HCT116 (cell line): Measurements from ENCODE around the gene DENND1A. TPM values are rescaled to one million over a fixed set of nuclear protein-coding genes. Genes with fewer than 3 reads are reported as not detected.

Experiments
- ATAC-seq: fragments of 200-7000 bp; cut with Tn5 transposase; 2 replicates; pipeline ENCODE4 v1.9.1; 2020; ENCODE audit warnings: mild to moderate bottlenecking, moderate library complexity
- BruUV-seq: library from RNA; stranded (reverse); fragments of 400-500 nt; replicated peaks from 2 replicates; lab custom pipeline; 2021; lab: Mats Ljungman, UMichigan
- CTCF ChIA-PET: fragments of 300-600 bp; sonication (Branson Sonifier 250); formaldehyde crosslinking; loops from one replicate; lab custom pipeline; 2021; ENCODE audit warnings: antibody characterized with exemption; lab: Charles Lee
- POLR2A ChIA-PET: fragments of 300-600, 350-600 bp; sonication (Branson Sonifier 250); formaldehyde crosslinking; loops from one replicate; lab custom pipeline; 2021; ENCODE audit warnings: antibody characterized with exemption; lab: Charles Lee
- RAD21 ChIA-PET, 2 experiments: fragments of 300-600 bp; sonication (Branson Sonifier 250); formaldehyde crosslinking; loops; one replicate each; lab custom pipeline; 2023; ENCODE audit warnings: low total read pairs in 2 of 2; ENCODE audit not compliant: uncharacterized antibody in 2 of 2, unreplicated experiment in 2 of 2, low non-redundant PET in 1 of 2; lab: Charles Lee
- DNase-seq: peaks from one replicate; pipeline ENCODE4 v3.0.0-alpha.2; 2010; ENCODE audit warnings: low read depth, low spot score
- H2AFZ ChIP-seq: fragments of 200-600 bp; shearing (Covaris generic), sonication (generic); 2 replicates; pipeline ENCODE4 v1.6.1; 2017; ENCODE audit warnings: low read depth, mixed run types, mixed read lengths, antibody characterized with exemption, low read length; ENCODE audit not compliant: poor library complexity, severe bottlenecking
- H3K27ac ChIP-seq: 2 replicates; pipeline ENCODE4 v1.5.1; 2012; ENCODE audit warnings: low read depth, low read length
- H3K27me3 ChIP-seq: fragments of 200-600 bp; sonication (generic); 2 replicates; pipeline ENCODE4 v1.6.1; 2016; ENCODE audit warnings: mixed run types, low read length, mixed read lengths; ENCODE audit not compliant: insufficient read depth
- H3K36me3 ChIP-seq, 2 experiments: fragments of 200-500 bp in 1 of 2; fragments of 200-600 bp in 1 of 2; sonication (Bioruptor generic) in 1 of 2; sonication (generic) in 1 of 2; 2 replicates each; pipeline versions ENCODE4 v1.5.1 to v1.6.1; 2014 to 2016; ENCODE audit warnings: low read length in 2 of 2, inconsistent platforms in 1 of 2, mixed read lengths in 1 of 2, mixed run types in 1 of 2; ENCODE audit not compliant: insufficient read depth in 2 of 2, control insufficient read depth in 1 of 2
- H3K4me1 ChIP-seq, 2 experiments: fragments of 200-600 bp in 1 of 2; sonication (generic) in 1 of 2; 2 replicates each; pipeline versions ENCODE4 v1.5.1 to v1.6.1; 2012 to 2017; ENCODE audit warnings: low read length in 2 of 2, inconsistent platforms in 1 of 2, mild to moderate bottlenecking in 1 of 2, mixed read lengths in 1 of 2, mixed run types in 1 of 2, moderate library complexity in 1 of 2; ENCODE audit not compliant: insufficient read depth in 2 of 2, control insufficient read depth in 1 of 2
- H3K4me2 ChIP-seq: fragments of 200-600 bp; sonication (generic); 2 replicates; pipeline ENCODE4 v1.6.1; 2017; ENCODE audit warnings: mixed run types, low read length, mixed read lengths
- H3K4me3 ChIP-seq, 2 experiments: fragments of 200-600 bp in 1 of 2; sonication (generic) in 1 of 2; replicated peaks in 1 of 2; 2 replicates each; pipeline ENCODE4 v1.5.1; 2011 to 2016; ENCODE audit warnings: low read length in 2 of 2, control low read depth in 1 of 2, low read depth in 1 of 2, mild to moderate bottlenecking in 1 of 2, mixed read lengths in 1 of 2, mixed run types in 1 of 2
- H3K79me2 ChIP-seq: fragments of 200-600 bp; sonication (generic); 2 replicates; pipeline ENCODE4 v1.6.1; 2017; ENCODE audit warnings: mild to moderate bottlenecking, mixed run types, low read length, moderate library complexity, mixed read lengths; ENCODE audit not compliant: insufficient read depth
- H3K9ac ChIP-seq: fragments of 200-600 bp; sonication (generic); 2 replicates; pipeline ENCODE4 v1.6.1; 2016; ENCODE audit warnings: low read length, mixed read lengths
- H3K9me2 ChIP-seq: fragments of 200-600 bp; sonication (generic), shearing (Covaris generic); 2 replicates; pipeline ENCODE4 v1.6.1; 2017; ENCODE audit warnings: mixed run types, mild to moderate bottlenecking, moderate library complexity; ENCODE audit not compliant: insufficient read depth
- H3K9me3 ChIP-seq, 2 experiments: fragments of 200-500 bp in 1 of 2; fragments of 200-600 bp in 1 of 2; sonication (Bioruptor generic) in 1 of 2; sonication (generic) in 1 of 2; 2 replicates each; pipeline ENCODE4 v1.6.1; 2014 to 2017; ENCODE audit warnings: low read length in 2 of 2, mixed read lengths in 2 of 2, inconsistent platforms in 1 of 2, low read depth in 1 of 2, mild to moderate bottlenecking in 1 of 2, mixed run types in 1 of 2, moderate library complexity in 1 of 2; ENCODE audit not compliant: control insufficient read depth in 1 of 2, insufficient read depth in 1 of 2
- H4K20me1 ChIP-seq: fragments of 200-600 bp; sonication (generic), shearing (Covaris generic); 2 replicates; pipeline ENCODE4 v1.6.1; 2017; ENCODE audit warnings: mixed run types, mild to moderate bottlenecking, moderate library complexity; ENCODE audit not compliant: insufficient read depth
- CTCF ChIP-seq, 3 experiments: fragments of 200-600 bp in 1 of 3; sonication (generic) in 1 of 3; IDR thresholded peaks in 2 of 3; conservative IDR thresholded peaks in 1 of 3; 2 replicates each; pipeline ENCODE4 v1.5.1; 2012 to 2017; ENCODE audit warnings: low read depth in 2 of 3, low read length in 2 of 3, antibody characterized with exemption in 1 of 3, borderline replicate concordance in 1 of 3, control low read depth in 1 of 3, mild to moderate bottlenecking in 1 of 3, mixed read lengths in 1 of 3, mixed run types in 1 of 3, moderate library complexity in 1 of 3; ENCODE audit not compliant: insufficient read depth in 1 of 3
- EZH2 ChIP-seq: fragments of 200-600 bp; sonication (generic); IDR thresholded peaks from 2 replicates; pipeline ENCODE4 v1.6.1; 2017; ENCODE audit warnings: antibody characterized with exemption, mixed run types
- REST ChIP-seq: IDR thresholded peaks from 2 replicates; pipeline ENCODE4 v1.6.1; 2012; ENCODE audit warnings: low read depth
- SIN3A ChIP-seq: IDR thresholded peaks from 2 replicates; pipeline ENCODE4 v1.6.1; 2012; ENCODE audit warnings: low read depth
- TCF7L2 ChIP-seq: IDR thresholded peaks from 2 replicates; pipeline ENCODE4 v1.7.0; 2011; ENCODE audit warnings: borderline replicate concordance, inconsistent platforms; ENCODE audit not compliant: insufficient read depth, insufficient read length; ENCODE audit errors: extremely low read depth
- YY1 ChIP-seq: IDR thresholded peaks from 2 replicates; pipeline ENCODE4 v1.6.1; 2011; ENCODE audit warnings: low read length, low read depth, moderate library complexity, mild to moderate bottlenecking; ENCODE audit not compliant: insufficient replicate concordance; ENCODE audit errors: extremely low read depth
- ZNF274 ChIP-seq: fragments of 200-500 bp; sonication (Bioruptor generic); IDR thresholded peaks from 2 replicates; pipeline ENCODE4 v1.6.1; 2014; ENCODE audit warnings: mild to moderate bottlenecking, low read depth, low read length, inconsistent platforms
- intact Hi-C: fragments of 100-400 bp; cut with micrococcal nuclease; formaldehyde crosslinking; loops from 2 replicates; pipeline ENCODE4 v1.10.0; 2022
- total RNA-seq: library from RNA; stranded (reverse); gene quantifications from one replicate; pipeline ENCODE4 v1.2.1, GENCODE V29; 2021; ENCODE audit not compliant: unreplicated experiment
- TF ChIP-seq, protein P1 (sequence below): IDR thresholded peaks from 2 replicates; pipeline ENCODE4 v1.6.1; 2012

The DENND1A gene
- total RNA-seq, 1 experiment from 2014 or later, result 33.0 TPM

DNA sequence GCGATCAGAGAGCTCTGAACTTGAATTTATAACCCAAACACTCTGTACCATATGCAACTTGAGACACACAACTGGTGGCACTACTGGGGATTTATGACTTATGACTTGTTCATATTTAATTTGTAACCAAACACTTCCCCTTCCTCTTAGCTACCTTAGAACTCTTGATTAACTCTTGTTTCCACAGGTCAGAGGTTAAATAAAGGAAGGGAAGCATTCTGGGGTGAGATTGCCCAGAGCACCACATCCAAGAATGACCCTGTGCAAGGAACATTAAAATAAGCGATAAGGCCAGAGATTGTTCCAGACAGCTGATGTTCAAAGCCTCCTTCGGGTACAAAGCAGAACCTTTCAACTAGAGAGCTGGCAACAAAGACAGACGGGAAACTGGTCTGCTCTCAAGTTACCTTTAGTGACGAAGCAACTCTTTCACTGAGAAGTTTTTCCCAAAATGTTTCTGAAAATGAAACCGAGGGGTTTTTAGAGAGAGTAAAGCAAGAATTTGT lies 242.6 kb downstream of the DENND1A start:
- no peak for DNase-seq
- Histone ChIP-seq H3K27me3 (no peaks in the 10 kb centered on the region), H3K4me1 (peaks cover 0 to 7% of the 10 kb centered on the region in 2 experiments; a peak in 2 of 4 replicates), H3K4me3 (no peak overlapping the region), H3K79me2 (no peaks in the 10 kb centered on the region)
- no TSS peak for BruUV-seq
- CTCF ChIA-PET, result no interaction called here
- POLR2A ChIA-PET, result interaction anchor here (1.0 kb wide), 1 partner anchor 11 kb away, joined by 3 read pairs; no protein-coding TSS in a partner anchor
- no peak for ATAC-seq
- TF ChIP-seq SIN3A, result no peak
- TF ChIP-seq, protein P1, sequence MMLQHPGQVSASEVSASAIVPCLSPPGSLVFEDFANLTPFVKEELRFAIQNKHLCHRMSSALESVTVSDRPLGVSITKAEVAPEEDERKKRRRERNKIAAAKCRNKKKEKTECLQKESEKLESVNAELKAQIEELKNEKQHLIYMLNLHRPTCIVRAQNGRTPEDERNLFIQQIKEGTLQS, result no peak
- TF ChIP-seq EZH2, result no peak
- no peak for TF ChIP-seq CTCF (IDR thresholded peaks at IDR 0.05 in 2 of 3, conservative IDR thresholded peaks at IDR 0.05 in 1 of 3; ENCODE audit: borderline replicate concordance in 1 of 3, insufficient read depth in 1 of 3, low read depth in 2 of 3, low read length in 2 of 3)
- no peak for TF ChIP-seq REST
- TF ChIP-seq ZNF274, result no peak
- no peak for TF ChIP-seq YY1
- TF ChIP-seq TCF7L2, result no peak
- TF ChIP-seq, all 23 proteins: peak for 0
- H3K9ac ChIP-seq, result no peak overlapping the region
- intact Hi-C loops, result no loop called here
- no peak overlapping the region for H3K4me2 ChIP-seq
- no peak overlapping the region for H3K27ac ChIP-seq
- no peaks in the 10 kb centered on the region; the same call in 1 of the 2 replicates for H4K20me1 ChIP-seq
- H3K36me3 ChIP-seq, result no peaks in the 10 kb centered on the region
- no peaks in the 10 kb centered on the region for H3K9me3 ChIP-seq
- RAD21 ChIA-PET, result no interaction called here
- H2AFZ ChIP-seq, result no peak overlapping the region
- no peaks in the 10 kb centered on the region for H3K9me2 ChIP-seq
